Uterus (tissue), 4 donors: Measurements from ENCODE around the gene NRROS. TPM values are rescaled to one million over a fixed set of nuclear protein-coding genes. Genes with fewer than 3 reads are reported as not detected.

Experiments used
- DNase-seq, 2 donors: peaks; one replicate each; pipeline ENCODE4 v3.0.0-alpha.2; 2019 to 2020
- H3K27ac ChIP-seq, 2 donors: fragments of 200-600 bp; sonication (generic); 1 replicate in 1 of 2; 2 replicates in 1 of 2; pipeline ENCODE4 v1.5.1; 2016 to 2018
- H3K27me3 ChIP-seq, 2 donors: fragments of 200-600 bp; sonication (generic); one replicate each; pipeline ENCODE4 v1.5.1; 2018 to 2019; ENCODE audit warnings: control low read depth in 1 of 2
- H3K36me3 ChIP-seq, 2 donors: fragments of 200-600 bp; sonication (generic); one replicate each; pipeline ENCODE4 v1.5.1; 2019; ENCODE audit warnings: control low read depth in 1 of 2
- H3K4me1 ChIP-seq, 2 donors: fragments of 200-600 bp; sonication (generic); one replicate each; pipeline ENCODE4 v1.5.1; 2018 to 2019; ENCODE audit warnings: control low read depth in 1 of 2
- H3K4me3 ChIP-seq, 2 donors: fragments of 200-600 bp; sonication (generic); 1 replicate in 1 of 2; 2 replicates in 1 of 2; pipeline ENCODE4 v1.5.1; 2018 to 2019; ENCODE audit warnings: mild to moderate bottlenecking in 1 of 2
- H3K9me3 ChIP-seq, 2 donors: fragments of 200-600 bp; sonication (generic); one replicate each; pipeline ENCODE4 v1.5.1; 2019; ENCODE audit warnings: control low read depth in 1 of 2
- CTCF ChIP-seq, 4 experiments: fragments of 200-600 bp in 2 of 4; fragments of 450-650 bp in 2 of 4; sonication (generic) in 2 of 4; IDR thresholded peaks; one replicate each; pipeline ENCODE4 v1.5.1; 2016 to 2019; ENCODE audit warnings: antibody characterized with exemption in 4 of 4, mild to moderate bottlenecking in 2 of 4, moderate library complexity in 1 of 4
- POLR2A ChIP-seq, 2 donors: fragments of 450-650 bp; IDR thresholded peaks; one replicate each; pipeline ENCODE4 v1.6.1; 2016; ENCODE audit warnings: antibody characterized with exemption in 2 of 2, mild to moderate bottlenecking in 1 of 2, moderate library complexity in 1 of 2
- intact Hi-C: fragments of 100-400 bp; cut with DNase I; formaldehyde crosslinking; loops from one replicate; pipeline ENCODE4 v1.15.1; 2023; ENCODE audit warnings: low total_unique reads
- small RNA-seq: library from RNA; depleted of rRNA; stranded (forward); fragments of <200 nt; gene quantifications from one replicate; pipeline ENCODE3, GENCODE V24; 2016
- total RNA-seq, 4 donors: library from RNA; depleted of rRNA in 3 of 4; stranded (reverse); fragments of >200 nt in 3 of 4; gene quantifications; one replicate each; pipeline versions ENCODE4 v1.1.0 to v1.2.4, GENCODE V29; 2014 to 2023
- donor health status: DM: yes; HTN: yes; CAD: no.

The NRROS gene
- total RNA-seq, 4 donors from 2014 or later: 6.5 to 36.8 (median 7.6) TPM

GRCh38 chr3:196708467-196708866, 69.0 kb downstream of the NRROS start:
- Histone ChIP-seq H3K27ac (no peak overlapping the region), H3K4me3 (no peak overlapping the region), H3K36me3 (no peaks in the 10 kb centered on the region), H3K27me3 (no peaks in the 10 kb centered on the region), H3K9me3 (no peaks in the 10 kb centered on the region), H3K4me1 (peaks cover 0 to 6% of the 10 kb centered on the region in 2 donors)
- no peak for TF ChIP-seq CTCF (IDR thresholded peaks at IDR 0.05)
- TF ChIP-seq POLR2A (IDR thresholded peaks at IDR 0.05): no peak
- intact Hi-C loops: no loop called here
- no peak for DNase-seq

Small RNA genes lying within 50 kb of the gene (small RNA-seq; reads per million reads assigned to genes)
- gene RNU6-646P: not detected

Other genes starting within 250 kb of the NRROS start
- gene UBXN7, start 207.3 kb upstream of the NRROS start, total RNA-seq: 10 to 100 TPM in 3 of 4 donors, 1 to 10 TPM in 1; 6.5 to 85.0 (median 39.0) TPM
- 10 to 100 TPM in 3 of 4 donors, 1 to 10 TPM in 1; 9.4 to 35.2 (median 18.6) TPM for gene RNF168, start 135.9 kb upstream of the NRROS start, total RNA-seq
- not detected for gene SMCO1, start 124.3 kb upstream of the NRROS start, total RNA-seq
- gene WDR53, start 71.1 kb upstream of the NRROS start, total RNA-seq: 10 to 100 TPM in 1 of 4 donors, 1 to 10 TPM in 2, under 1 TPM in 1; 0.26 to 10.6 (median 8.8) TPM
- 10 to 100 TPM in 1 of 4 donors, 1 to 10 TPM in 3; 5.0 to 25.2 (median 8.9) TPM for gene FBXO45, start 71.0 kb upstream of the NRROS start, total RNA-seq
- 1 to 10 TPM in 2 of 4 donors, not detected in 2; 1.7 to 5.9 TPM for gene CEP19, start 72.6 kb downstream of the NRROS start, total RNA-seq
- gene PIGX, start 72.7 kb downstream of the NRROS start, total RNA-seq: 10 to 100 TPM; 10.2 to 61.5 (median 34.1) TPM
- gene PAK2, start 100.2 kb downstream of the NRROS start, total RNA-seq: 10 to 100 TPM; 22.1 to 65.8 (median 49.5) TPM
- gene SENP5, start 228.2 kb downstream of the NRROS start, total RNA-seq: 100 to 1,000 TPM in 1 of 4 donors, 10 to 100 TPM in 3; 31.8 to 130 (median 59.6) TPM